NCI-H1436 treated with DMSO at 0.1 percent for 48 hours (cell line): ENCODE results near the gene PRR27.
"Not testable (repeated sequence)": the region's sequence is repeated elsewhere in the genome, so short reads cannot be mapped to it uniquely, and the experiment has no call there.

Experiments
- DNase-seq: peaks from one replicate; lab custom pipeline; 2025; lab: John Stamatoyannopoulos, UW

The PRR27 gene

GRCh38 chr4:70197842-70198241 is 43.8 kb downstream of the PRR27 start:
- DNase-seq: no peak

- no peak for DNase-seq
Measured at GRCh38 chr4:70203601-70204000, 49.6 kb downstream of the PRR27 start.

- DNase-seq: not testable (repeated sequence)
Measured at GRCh38 chr4:70212752-70213151, 58.7 kb downstream of the PRR27 start.
